GM23248 (cell line): ENCODE measurements around the gene RAF1. TPM values are rescaled to one million over a fixed set of nuclear protein-coding genes. Genes with fewer than 3 reads are reported as not detected.

Source experiments
- DNase-seq: peaks from one replicate; pipeline ENCODE4 v3.0.0-alpha.2; 2015
- H2AFZ ChIP-seq: fragments of 200-600 bp; sonication (generic); 2 replicates; pipeline ENCODE4 v1.6.1; 2016; ENCODE audit warnings: antibody characterized with exemption
- H3F3A ChIP-seq: fragments of 200-600 bp; sonication (generic); 2 replicates; pipeline ENCODE4 v1.6.1; 2016; ENCODE audit warnings: mild to moderate bottlenecking, antibody characterized with exemption, mixed run types; ENCODE audit not compliant: insufficient read depth
- H3K27ac ChIP-seq: fragments of 200-600 bp; sonication (generic); 2 replicates; pipeline ENCODE4 v1.5.1; 2016; ENCODE audit warnings: mild to moderate bottlenecking
- H3K27me3 ChIP-seq: fragments of 200-600 bp; sonication (generic); replicated peaks from 2 replicates; pipeline ENCODE4 v1.6.1; 2016; ENCODE audit warnings: mild to moderate bottlenecking; ENCODE audit not compliant: insufficient read depth
- H3K36me3 ChIP-seq: fragments of 200-600 bp; sonication (generic); 2 replicates; pipeline ENCODE4 v1.6.1; 2016; ENCODE audit warnings: low read depth, mild to moderate bottlenecking
- H3K4me1 ChIP-seq: fragments of 200-600 bp; sonication (generic); 2 replicates; pipeline ENCODE4 v1.6.1; 2016; ENCODE audit warnings: mild to moderate bottlenecking; ENCODE audit not compliant: insufficient read depth
- H3K4me2 ChIP-seq: fragments of 200-600 bp; sonication (generic); one replicate; pipeline ENCODE4 v1.6.1; 2016; ENCODE audit warnings: mild to moderate bottlenecking; ENCODE audit not compliant: unreplicated experiment
- H3K4me3 ChIP-seq: fragments of 200-600 bp; sonication (generic); 2 replicates; pipeline ENCODE4 v1.5.1; 2016; ENCODE audit warnings: mild to moderate bottlenecking
- H3K79me2 ChIP-seq: fragments of 200-600 bp; sonication (generic); 2 replicates; pipeline ENCODE4 v1.6.1; 2016; ENCODE audit warnings: mild to moderate bottlenecking; ENCODE audit not compliant: insufficient read depth
- H3K9ac ChIP-seq: fragments of 200-600 bp; sonication (generic); 2 replicates; pipeline ENCODE4 v1.6.1; 2016; ENCODE audit warnings: mild to moderate bottlenecking
- H3K9me2 ChIP-seq: fragments of 200-600 bp; sonication (generic); 2 replicates; pipeline ENCODE4 v1.6.1; 2016; ENCODE audit warnings: mixed run types, mild to moderate bottlenecking, moderate library complexity; ENCODE audit not compliant: insufficient read depth
- H3K9me3 ChIP-seq: fragments of 200-600 bp; sonication (generic); one replicate; pipeline ENCODE4 v1.6.1; 2017; ENCODE audit warnings: low read depth
- H4K20me1 ChIP-seq: fragments of 200-600 bp; sonication (generic); 2 replicates; pipeline ENCODE4 v1.6.0; 2016; ENCODE audit not compliant: insufficient read depth
- EZH2 ChIP-seq: fragments of 200-600 bp; sonication (generic); IDR thresholded peaks from 2 replicates; pipeline ENCODE4 v1.6.1; 2018; ENCODE audit warnings: antibody characterized with exemption, mild to moderate bottlenecking; ENCODE audit not compliant: insufficient read depth, poor library complexity, severe bottlenecking
- EZH2phosphoT487 ChIP-seq: fragments of 200-600 bp; sonication (generic); IDR thresholded peaks from 2 replicates; pipeline ENCODE4 v1.6.1; 2018; ENCODE audit warnings: antibody characterized with exemption, moderate library complexity, mild to moderate bottlenecking, low read depth; ENCODE audit not compliant: insufficient read depth
- WGBS, 2 experiments: methylation state at CpG; one replicate each; pipeline ENCODE4 v1.1.6; 2015 to 2017; ENCODE audit warnings: low lambda C conversion rate in 2 of 2, low coverage in 1 of 2; ENCODE audit errors: missing lambda C conversion rate in 2 of 2; 5-methylcytosine and 5-hydroxymethylcytosine counted together
- in situ Hi-C: fragments of 300-500 bp; cut with MboI; formaldehyde crosslinking; loops from 2 replicates; pipeline ENCODE4 v1.15.0; 2020
- polyA plus RNA-seq: library from polyadenylated mRNA; unstranded; fragments of >200 nt; fragmentation: Nextera tagmentation; extraction: Ambion mirVana; gene quantifications from 2 replicates; pipeline ENCODE4 v1.2.1, GENCODE V29; 2016
- total RNA-seq: library from RNA; depleted of rRNA; stranded (reverse); fragments of >200 nt; shearing (Covaris generic); gene quantifications from 2 replicates; pipeline ENCODE4 v1.2.3, GENCODE V29; 2014

RAF1 gene
- total and polyA plus RNA-seq, 2 experiments from 2014 or later = 57.3 to 87.4 TPM

GRCh38 chr3:12620729-12621128 lies 43.2 kb downstream of the RAF1 start:
- no peak overlapping the region for H3K4me2 ChIP-seq
- H3K9me2 ChIP-seq = no peaks in the 10 kb centered on the region
- H3K79me2 ChIP-seq = peaks cover 100% of the 10 kb centered on the region
- H3K36me3 ChIP-seq = peaks cover 13% of the 10 kb centered on the region
- no peak overlapping the region for H3K4me3 ChIP-seq
- no peaks in the 10 kb centered on the region for H3K27me3 ChIP-seq
- no peaks in the 10 kb centered on the region for H3F3A ChIP-seq
- no peaks in the 10 kb centered on the region for H3K9me3 ChIP-seq
- no peak for TF ChIP-seq EZH2
- no peak for TF ChIP-seq EZH2phosphoT487
- no peak for DNase-seq
- peaks cover 26% of the 10 kb centered on the region for H4K20me1 ChIP-seq
- H3K4me1 ChIP-seq = 0 out of 2 replicates have a peak, but pooled peaks cover 6% of the 10 kb centered on the region
- no peak overlapping the region for H3K27ac ChIP-seq
- no peak overlapping the region for H2AFZ ChIP-seq
- in situ Hi-C loops = no loop called here
- no peak overlapping the region for H3K9ac ChIP-seq

- 96 to 100% methylated on average over 6 of the region's 6 CpGs for WGBS, 2 experiments
- Histone ChIP-seq H3K9me3 (no peaks in the 10 kb centered on the region), H3K9me2 (no peaks in the 10 kb centered on the region), H3K27ac (no peak overlapping the region), H3K9ac (no peak overlapping the region), H3K79me2 (peaks cover 100% of the 10 kb centered on the region), H3K4me3 (no peak overlapping the region), H3K4me2 (no peak overlapping the region), H3K27me3 (no peaks in the 10 kb centered on the region), H2AFZ (no peak overlapping the region), H4K20me1 (peaks cover 22% of the 10 kb centered on the region), H3K36me3 (peaks cover 13% of the 10 kb centered on the region), H3K4me1 (0 out of 2 replicates have a peak, but pooled peaks cover 3% of the 10 kb centered on the region), H3F3A (no peaks in the 10 kb centered on the region)
- TF ChIP-seq EZH2 (no peak), EZH2phosphoT487 (no peak)
- in situ Hi-C loops = no loop called here
- no peak for DNase-seq
Measured at GRCh38 chr3:12620305-12620704, 43.6 kb downstream of the RAF1 start.

- DNase-seq = no peak
- Histone ChIP-seq H3K4me3 (no peak overlapping the region), H3K79me2 (peaks cover 100% of the 10 kb centered on the region), H4K20me1 (peaks cover 14% of the 10 kb centered on the region), H3K4me1 (no peaks in the 10 kb centered on the region), H3K4me2 (no peak overlapping the region), H3K9me2 (no peaks in the 10 kb centered on the region), H3K9me3 (no peaks in the 10 kb centered on the region), H2AFZ (no peak overlapping the region), H3K36me3 (peaks cover 13% of the 10 kb centered on the region), H3F3A (no peaks in the 10 kb centered on the region), H3K9ac (no peak overlapping the region), H3K27me3 (no peaks in the 10 kb centered on the region), H3K27ac (no peak overlapping the region)
- TF ChIP-seq EZH2 (no peak), EZH2phosphoT487 (no peak)
- 96 to 99% methylated on average over 6 of the region's 6 CpGs for WGBS, 2 experiments
- in situ Hi-C loops = no loop called here
Measured at GRCh38 chr3:12618426-12618825, 45.5 kb downstream of the RAF1 start.

GRCh38 chr3:12615266-12615665 lies 48.7 kb downstream of the RAF1 start:
- DNase-seq = no peak
- Histone ChIP-seq H3K79me2 (peaks cover 98% of the 10 kb centered on the region), H3K9me2 (no peaks in the 10 kb centered on the region), H4K20me1 (no peaks in the 10 kb centered on the region), H3K27me3 (no peaks in the 10 kb centered on the region), H3K27ac (no peak overlapping the region), H2AFZ (no peak overlapping the region), H3K9ac (no peak overlapping the region), H3K4me2 (no peak overlapping the region), H3K4me3 (no peak overlapping the region), H3K36me3 (peaks cover 24% of the 10 kb centered on the region), H3F3A (no peaks in the 10 kb centered on the region), H3K4me1 (no peaks in the 10 kb centered on the region), H3K9me3 (no peaks in the 10 kb centered on the region)
- in situ Hi-C loops = no loop called here
- no peak for TF ChIP-seq EZH2phosphoT487
- no peak for TF ChIP-seq EZH2
- 95 to 99% methylated on average over 4 of the region's 4 CpGs for WGBS, 2 experiments

- no peak overlapping the region for H2AFZ ChIP-seq
- H4K20me1 ChIP-seq = no peaks in the 10 kb centered on the region
- no peak overlapping the region for H3K9ac ChIP-seq
- in situ Hi-C loops = no loop called here
- no peaks in the 10 kb centered on the region for H3K27me3 ChIP-seq
- H3K9me3 ChIP-seq = no peaks in the 10 kb centered on the region
- 0 out of 2 replicates have a peak, but pooled peaks cover 5% of the 10 kb centered on the region for H3F3A ChIP-seq
- peaks cover 37% of the 10 kb centered on the region for H3K36me3 ChIP-seq
- 0 out of 2 replicates have a peak, but pooled peaks cover 7% of the 10 kb centered on the region for H3K4me1 ChIP-seq
- no peak overlapping the region for H3K4me2 ChIP-seq
- DNase-seq = no peak
- H3K79me2 ChIP-seq = peaks cover 98% of the 10 kb centered on the region
- no peak overlapping the region for H3K27ac ChIP-seq
- H3K9me2 ChIP-seq = no peaks in the 10 kb centered on the region
- WGBS, 2 experiments = 40 to 60% methylated on average over 2 to 4 of the region's 4 CpGs
- TF ChIP-seq EZH2 (no peak), EZH2phosphoT487 (no peak)
- H3K4me3 ChIP-seq = no peak overlapping the region
Measured at GRCh38 chr3:12613250-12613649, 50.7 kb downstream of the RAF1 start.
